ENCODE data around the gene PLXNA4. TPM values are rescaled to one million over a fixed set of nuclear protein-coding genes. Genes with fewer than 3 reads are reported as not detected.

PLXNA4 gene
- total RNA-seq, 2 experiments from 2014 or later, result 0.75 to 0.85 TPM

GRCh38 chr7:132465516-132465915 lies 110.8 kb downstream of the PLXNA4 start:
- H3K4me1 Mint-ChIP-seq (ENCODE audit: low read depth), result peaks cover 25% of the 10 kb centered on the region
- H3K9me3 Mint-ChIP-seq, result no peaks in the 10 kb centered on the region
- no peak overlapping the region for H3K4me3 Mint-ChIP-seq
- Histone ChIP-seq H3K9me3 (ENCODE audit: control insufficient read depth in 1 of 2, insufficient read depth in 1 of 2, low read length in 2 of 2) (no peaks in the 10 kb centered on the region), H3K4me1 (ENCODE audit: insufficient read depth, low read length) (peaks cover 6% of the 10 kb centered on the region), H3K27me3 (ENCODE audit: control insufficient read depth in 1 of 2, insufficient read depth in 2 of 2, low read length in 2 of 2) (no peaks in the 10 kb centered on the region), H3K27ac (ENCODE audit: low read depth in 1 of 2, low read length in 2 of 2) (no peak overlapping the region), H3K36me3 (ENCODE audit: insufficient read depth, low read length) (no peaks in the 10 kb centered on the region), H3K4me3 (ENCODE audit: low read length) (no peak overlapping the region)
- no peak for TF ChIP-seq CTCF (IDR thresholded peaks at IDR 0.05)
- H3K36me3 Mint-ChIP-seq (ENCODE audit: low read depth), result no peaks in the 10 kb centered on the region
- no peak overlapping the region for H3K27ac Mint-ChIP-seq
- intact Hi-C loops (cut with DNase I, micrococcal nuclease), result no loop called here
- ATAC-seq (ENCODE audit: poor library complexity), result no peak
- DNase-seq, result no peak
- H3K27me3 Mint-ChIP-seq, result no peaks in the 10 kb centered on the region
- CTCF ChIA-PET, result no interaction called here
- POLR2A ChIA-PET, result no interaction called here

- no peaks in the 10 kb centered on the region for H3K9me3 ChIP-seq (ENCODE audit: control insufficient read depth in 1 of 2, insufficient read depth in 1 of 2, low read length in 2 of 2)
- no peak for TF ChIP-seq CTCF (IDR thresholded peaks at IDR 0.05)
- DNase-seq (no peak), ATAC-seq (ENCODE audit: poor library complexity) (no peak)
- no peak overlapping the region for H3K4me3 ChIP-seq (ENCODE audit: low read length)
- POLR2A ChIA-PET, result no interaction called here
- no peaks in the 10 kb centered on the region for H3K36me3 ChIP-seq (ENCODE audit: insufficient read depth, low read length)
- Mint-ChIP-seq H3K9me3 (no peaks in the 10 kb centered on the region), H3K4me1 (ENCODE audit: low read depth) (peaks cover 28% of the 10 kb centered on the region), H3K4me3 (no peak overlapping the region), H3K27ac (no peak overlapping the region), H3K36me3 (ENCODE audit: low read depth) (no peaks in the 10 kb centered on the region), H3K27me3 (no peaks in the 10 kb centered on the region)
- no peak overlapping the region for H3K27ac ChIP-seq (ENCODE audit: low read depth in 1 of 2, low read length in 2 of 2)
- CTCF ChIA-PET, result no interaction called here
- intact Hi-C loops (cut with DNase I, micrococcal nuclease), result no loop called here
- H3K27me3 ChIP-seq (ENCODE audit: control insufficient read depth in 1 of 2, insufficient read depth in 2 of 2, low read length in 2 of 2), result no peaks in the 10 kb centered on the region
- H3K4me1 ChIP-seq (ENCODE audit: insufficient read depth, low read length), result peaks cover 8% of the 10 kb centered on the region
These were observed 111.5 kb downstream of the PLXNA4 start for GRCh38 chr7:132464740-132465139.

- no peaks in the 10 kb centered on the region for H3K36me3 Mint-ChIP-seq (ENCODE audit: low read depth)
- H3K36me3 ChIP-seq (ENCODE audit: insufficient read depth, low read length), result no peaks in the 10 kb centered on the region
- POLR2A ChIA-PET, result no interaction called here
- H3K4me1 ChIP-seq (ENCODE audit: insufficient read depth, low read length), result peaks cover 8% of the 10 kb centered on the region
- DNase-seq (no peak), ATAC-seq (ENCODE audit: poor library complexity) (no peak)
- no peak for TF ChIP-seq CTCF (IDR thresholded peaks at IDR 0.05)
- no peak overlapping the region for H3K4me3 Mint-ChIP-seq
- H3K27ac ChIP-seq (ENCODE audit: low read depth in 1 of 2, low read length in 2 of 2), result no peak overlapping the region
- intact Hi-C loops (cut with DNase I, micrococcal nuclease), result no loop called here
- no peak overlapping the region for H3K27ac Mint-ChIP-seq
- no peaks in the 10 kb centered on the region for H3K27me3 Mint-ChIP-seq
- no peaks in the 10 kb centered on the region for H3K9me3 ChIP-seq (ENCODE audit: control insufficient read depth in 1 of 2, insufficient read depth in 1 of 2, low read length in 2 of 2)
- no peaks in the 10 kb centered on the region for H3K9me3 Mint-ChIP-seq
- peaks cover 28% of the 10 kb centered on the region for H3K4me1 Mint-ChIP-seq (ENCODE audit: low read depth)
- CTCF ChIA-PET, result no interaction called here
- H3K27me3 ChIP-seq (ENCODE audit: control insufficient read depth in 1 of 2, insufficient read depth in 2 of 2, low read length in 2 of 2), result no peaks in the 10 kb centered on the region
- H3K4me3 ChIP-seq (ENCODE audit: low read length), result no peak overlapping the region
These were observed 112.3 kb downstream of the PLXNA4 start for GRCh38 chr7:132463922-132464321.

Measured in CD4-positive, alpha-beta T cell (primary cell).